Karpas-422 (cell line): ENCODE measurements around the gene WDPCP. TPM values are rescaled to one million over a fixed set of nuclear protein-coding genes. Genes with fewer than 3 reads are reported as not detected.
A peak's percentile ranks its signal among the peaks of the same experiment; 100 is the strongest.
"Not testable (repeated sequence)": the region's sequence is repeated elsewhere in the genome, so short reads cannot be mapped to it uniquely, and the experiment has no call there.

Source experiments
- DNase-seq: peaks from one replicate; pipeline ENCODE4 v3.0.0-alpha.2; 2015
- H2AFZ ChIP-seq: fragments of 200-600 bp; sonication (generic); 2 replicates; pipeline ENCODE4 v1.6.1; 2014; ENCODE audit warnings: antibody characterized with exemption, low read length, mixed read lengths
- H3K27ac ChIP-seq: fragments of 200-600 bp; sonication (generic); 2 replicates; pipeline ENCODE4 v1.5.1; 2014; ENCODE audit warnings: mild to moderate bottlenecking, low read length, moderate library complexity
- H3K27me3 ChIP-seq: fragments of 200-600 bp; sonication (generic); 2 replicates; pipeline ENCODE4 v1.6.1; 2014; ENCODE audit warnings: low read length, mixed read lengths
- H3K36me3 ChIP-seq: fragments of 200-600 bp; sonication (generic); 2 replicates; pipeline ENCODE4 v1.6.1; 2014; ENCODE audit warnings: low read length, mixed read lengths; ENCODE audit not compliant: insufficient read depth
- H3K4me1 ChIP-seq: fragments of 200-600 bp; sonication (generic); 2 replicates; pipeline ENCODE4 v1.6.1; 2014; ENCODE audit warnings: mild to moderate bottlenecking, low read length, mixed read lengths
- H3K4me2 ChIP-seq: fragments of 200-600 bp; sonication (generic); 2 replicates; pipeline ENCODE4 v1.6.1; 2014; ENCODE audit warnings: low read length, low read depth, mild to moderate bottlenecking; ENCODE audit not compliant: poor library complexity, severe bottlenecking
- H3K4me3 ChIP-seq: fragments of 200-600 bp; sonication (generic); 2 replicates; pipeline ENCODE4 v1.5.1; 2014; ENCODE audit warnings: mild to moderate bottlenecking, antibody characterized with exemption, low read length, mixed read lengths
- H3K79me2 ChIP-seq: fragments of 200-600 bp; sonication (generic); 2 replicates; pipeline ENCODE4 v1.6.1; 2014; ENCODE audit warnings: mild to moderate bottlenecking, low read length, mixed read lengths
- H3K9ac ChIP-seq: fragments of 200-600 bp; sonication (generic); 2 replicates; pipeline ENCODE4 v1.6.0; 2014; ENCODE audit warnings: low read length
- H3K9me2 ChIP-seq: fragments of 200-600 bp; sonication (generic), shearing (Covaris generic); replicated peaks from 2 replicates; pipeline ENCODE4 v1.6.0; 2014; ENCODE audit warnings: mild to moderate bottlenecking, low read length, moderate library complexity; ENCODE audit not compliant: insufficient read depth
- H3K9me3 ChIP-seq: fragments of 300-700, 200-600 bp; sonication (generic); 2 replicates; pipeline ENCODE4 v1.6.1; 2014; ENCODE audit warnings: low read length, mixed read lengths
- H4K20me1 ChIP-seq: fragments of 200-600 bp; sonication (generic); 2 replicates; pipeline ENCODE4 v1.6.1; 2014; ENCODE audit warnings: mild to moderate bottlenecking, antibody characterized with exemption, low read length, low read depth; ENCODE audit not compliant: insufficient read depth
- total RNA-seq: library from RNA; depleted of rRNA; stranded (reverse); fragments of >200 nt; shearing (Covaris generic); gene quantifications from 2 replicates; pipeline ENCODE4 v1.2.3, GENCODE V29; 2014; ENCODE audit warnings: low replicate concordance

WDPCP gene
- total RNA-seq, 1 experiment from 2014 or later: 20.8 TPM

- H3K27ac ChIP-seq, H3K36me3 ChIP-seq, H2AFZ ChIP-seq, H3K27me3 ChIP-seq, DNase-seq, H3K9ac ChIP-seq, H3K4me2 ChIP-seq, H3K9me3 ChIP-seq, H3K9me2 ChIP-seq, H3K79me2 ChIP-seq, H4K20me1 ChIP-seq, H3K4me3 ChIP-seq, H3K4me1 ChIP-seq: not testable (repeated sequence)
Measured at GRCh38 chr2:63323662-63324061, 264.6 kb downstream of the WDPCP start.

- H3K9me2 ChIP-seq, H3K4me1 ChIP-seq, H3K4me2 ChIP-seq, H3K27me3 ChIP-seq, H3K4me3 ChIP-seq, DNase-seq, H4K20me1 ChIP-seq, H3K36me3 ChIP-seq, H2AFZ ChIP-seq, H3K27ac ChIP-seq, H3K79me2 ChIP-seq, H3K9me3 ChIP-seq, H3K9ac ChIP-seq: not testable (repeated sequence)
Measured at GRCh38 chr2:63321973-63322372, 266.3 kb downstream of the WDPCP start.

GRCh38 chr2:63320669-63321068, 267.6 kb downstream of the WDPCP start:
- Histone ChIP-seq H3K9me2 (no peaks in the 10 kb centered on the region; the same call in 1 of the 2 replicates), H3K9ac (no peak overlapping the region), H3K36me3 (no peaks in the 10 kb centered on the region), H3K27me3 (no peaks in the 10 kb centered on the region), H3K79me2 (no peaks in the 10 kb centered on the region), H3K4me3 (no peak overlapping the region), H4K20me1 (no peaks in the 10 kb centered on the region), H3K9me3 (no peaks in the 10 kb centered on the region; the same call in 1 of the 2 replicates), H3K27ac (no peak overlapping the region), H3K4me2 (no peak overlapping the region), H3K4me1 (no peaks in the 10 kb centered on the region), H2AFZ (no peak overlapping the region)
- DNase-seq: no peak

- DNase-seq: no peak
- H3K79me2 ChIP-seq: no peaks in the 10 kb centered on the region
- no peak overlapping the region for H2AFZ ChIP-seq
- H3K36me3 ChIP-seq: no peaks in the 10 kb centered on the region
- no peak overlapping the region for H3K4me3 ChIP-seq
- H3K9me2 ChIP-seq: no peaks in the 10 kb centered on the region
- no peaks in the 10 kb centered on the region for H4K20me1 ChIP-seq
- no peaks in the 10 kb centered on the region for H3K27me3 ChIP-seq
- H3K27ac ChIP-seq: no peak overlapping the region
- no peaks in the 10 kb centered on the region; the same call in 1 of the 2 replicates for H3K9me3 ChIP-seq
- no peak overlapping the region for H3K4me2 ChIP-seq
- H3K9ac ChIP-seq: no peak overlapping the region
- no peaks in the 10 kb centered on the region for H3K4me1 ChIP-seq
Measured at GRCh38 chr2:63310614-63311013, 277.7 kb downstream of the WDPCP start.

GRCh38 chr2:63301481-63301880, 286.8 kb downstream of the WDPCP start:
- Histone ChIP-seq H2AFZ (no peak overlapping the region), H3K36me3 (no peaks in the 10 kb centered on the region; the same call in 1 of the 2 replicates), H3K27ac (no peak overlapping the region), H3K9me2 (no peaks in the 10 kb centered on the region), H3K4me3 (no peak overlapping the region), H3K79me2 (no peaks in the 10 kb centered on the region), H3K4me1 (no peaks in the 10 kb centered on the region), H3K9me3 (peaks cover 39% of the 10 kb centered on the region), H3K27me3 (no peaks in the 10 kb centered on the region), H4K20me1 (no peaks in the 10 kb centered on the region), H3K9ac (no peak overlapping the region), H3K4me2 (no peak overlapping the region)
- no peak for DNase-seq

- Histone ChIP-seq H2AFZ (no peak overlapping the region), H3K9me3 (peaks cover 39% of the 10 kb centered on the region)
- peak; percentile 89 for DNase-seq
Measured at GRCh38 chr2:63300835-63301234, 287.4 kb downstream of the WDPCP start.

GRCh38 chr2:63287956-63288355, 300.3 kb downstream of the WDPCP start:
- no peak overlapping the region for H2AFZ ChIP-seq

More at GRCh38 chr2:63300835-63301234, 287.4 kb downstream of the WDPCP start:
- no peaks in the 10 kb centered on the region for H3K4me1 ChIP-seq
- H3K79me2 ChIP-seq: no peaks in the 10 kb centered on the region
- no peaks in the 10 kb centered on the region for H3K9me2 ChIP-seq
- H3K36me3 ChIP-seq: no peaks in the 10 kb centered on the region; the same call in 1 of the 2 replicates
- H3K4me2 ChIP-seq: no peak overlapping the region
- no peak overlapping the region for H3K27ac ChIP-seq
- H3K9ac ChIP-seq: no peak overlapping the region
- H3K27me3 ChIP-seq: no peaks in the 10 kb centered on the region
- H3K4me3 ChIP-seq: no peak overlapping the region
- no peaks in the 10 kb centered on the region for H4K20me1 ChIP-seq

GRCh38 chr2:63286520-63286919, 301.8 kb downstream of the WDPCP start:
- not testable (repeated sequence) for DNase-seq, H3K9me3 ChIP-seq, H3K27me3 ChIP-seq, H3K27ac ChIP-seq, H3K36me3 ChIP-seq, H3K9ac ChIP-seq, H3K4me2 ChIP-seq, H3K9me2 ChIP-seq, H3K4me1 ChIP-seq, H3K79me2 ChIP-seq, H3K4me3 ChIP-seq, H4K20me1 ChIP-seq, H2AFZ ChIP-seq

More at GRCh38 chr2:63287956-63288355, 300.3 kb downstream of the WDPCP start:
- Histone ChIP-seq H3K27ac (no peak overlapping the region), H3K4me3 (no peak overlapping the region), H3K36me3 (no peaks in the 10 kb centered on the region), H3K9ac (no peak overlapping the region), H3K27me3 (no peaks in the 10 kb centered on the region), H3K9me3 (peaks cover 9% of the 10 kb centered on the region), H3K79me2 (no peaks in the 10 kb centered on the region), H4K20me1 (no peaks in the 10 kb centered on the region), H3K4me2 (no peak overlapping the region), H3K9me2 (no peaks in the 10 kb centered on the region), H3K4me1 (no peaks in the 10 kb centered on the region)
- no peak for DNase-seq

- Histone ChIP-seq H3K79me2 (no peaks in the 10 kb centered on the region), H3K27ac (no peak overlapping the region), H3K4me1 (no peaks in the 10 kb centered on the region), H3K27me3 (no peaks in the 10 kb centered on the region), H3K36me3 (no peaks in the 10 kb centered on the region), H3K9me2 (no peaks in the 10 kb centered on the region), H3K9ac (no peak overlapping the region), H3K9me3 (peaks cover 9% of the 10 kb centered on the region), H2AFZ (no peak overlapping the region), H3K4me3 (no peak overlapping the region), H4K20me1 (no peaks in the 10 kb centered on the region), H3K4me2 (no peak overlapping the region)
- DNase-seq: no peak
Measured at GRCh38 chr2:63283273-63283672, 305.0 kb downstream of the WDPCP start.
